GM06990 (cell line): ENCODE measurements around the gene GRIK4.

Experiments used
- DNase-seq: peaks from one replicate; pipeline ENCODE4 v3.0.0-alpha.2; 2011; ENCODE audit not compliant: insufficient read length; ENCODE audit errors: extremely low read depth
- H3K27me3 ChIP-seq: replicated peaks from 2 replicates; pipeline ENCODE4 v1.6.0; 2011; ENCODE audit warnings: low read length; ENCODE audit not compliant: control insufficient read depth, insufficient read depth
- H3K36me3 ChIP-seq: 2 replicates; pipeline ENCODE4 v1.5.1; 2011; ENCODE audit warnings: low read length; ENCODE audit not compliant: control insufficient read depth, insufficient read depth
- H3K4me3 ChIP-seq: replicated peaks from 2 replicates; pipeline ENCODE4 v1.5.1; 2011; ENCODE audit warnings: low read depth, mild to moderate bottlenecking, control low read depth, low read length
- TF ChIP-seq, protein P1 (sequence below): IDR thresholded peaks from 2 replicates; pipeline ENCODE4 v1.5.1; 2011; ENCODE audit warnings: low read length, control low read depth, mild to moderate bottlenecking, inconsistent platforms; ENCODE audit not compliant: insufficient read depth, poor library complexity, severe bottlenecking

The GRIK4 gene

GRCh38 chr11:120858740-120859139, 347.2 kb downstream of the GRIK4 start:
- no peak for DNase-seq
- TF ChIP-seq, protein P1, sequence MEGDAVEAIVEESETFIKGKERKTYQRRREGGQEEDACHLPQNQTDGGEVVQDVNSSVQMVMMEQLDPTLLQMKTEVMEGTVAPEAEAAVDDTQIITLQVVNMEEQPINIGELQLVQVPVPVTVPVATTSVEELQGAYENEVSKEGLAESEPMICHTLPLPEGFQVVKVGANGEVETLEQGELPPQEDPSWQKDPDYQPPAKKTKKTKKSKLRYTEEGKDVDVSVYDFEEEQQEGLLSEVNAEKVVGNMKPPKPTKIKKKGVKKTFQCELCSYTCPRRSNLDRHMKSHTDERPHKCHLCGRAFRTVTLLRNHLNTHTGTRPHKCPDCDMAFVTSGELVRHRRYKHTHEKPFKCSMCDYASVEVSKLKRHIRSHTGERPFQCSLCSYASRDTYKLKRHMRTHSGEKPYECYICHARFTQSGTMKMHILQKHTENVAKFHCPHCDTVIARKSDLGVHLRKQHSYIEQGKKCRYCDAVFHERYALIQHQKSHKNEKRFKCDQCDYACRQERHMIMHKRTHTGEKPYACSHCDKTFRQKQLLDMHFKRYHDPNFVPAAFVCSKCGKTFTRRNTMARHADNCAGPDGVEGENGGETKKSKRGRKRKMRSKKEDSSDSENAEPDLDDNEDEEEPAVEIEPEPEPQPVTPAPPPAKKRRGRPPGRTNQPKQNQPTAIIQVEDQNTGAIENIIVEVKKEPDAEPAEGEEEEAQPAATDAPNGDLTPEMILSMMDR: no peak

DNA sequence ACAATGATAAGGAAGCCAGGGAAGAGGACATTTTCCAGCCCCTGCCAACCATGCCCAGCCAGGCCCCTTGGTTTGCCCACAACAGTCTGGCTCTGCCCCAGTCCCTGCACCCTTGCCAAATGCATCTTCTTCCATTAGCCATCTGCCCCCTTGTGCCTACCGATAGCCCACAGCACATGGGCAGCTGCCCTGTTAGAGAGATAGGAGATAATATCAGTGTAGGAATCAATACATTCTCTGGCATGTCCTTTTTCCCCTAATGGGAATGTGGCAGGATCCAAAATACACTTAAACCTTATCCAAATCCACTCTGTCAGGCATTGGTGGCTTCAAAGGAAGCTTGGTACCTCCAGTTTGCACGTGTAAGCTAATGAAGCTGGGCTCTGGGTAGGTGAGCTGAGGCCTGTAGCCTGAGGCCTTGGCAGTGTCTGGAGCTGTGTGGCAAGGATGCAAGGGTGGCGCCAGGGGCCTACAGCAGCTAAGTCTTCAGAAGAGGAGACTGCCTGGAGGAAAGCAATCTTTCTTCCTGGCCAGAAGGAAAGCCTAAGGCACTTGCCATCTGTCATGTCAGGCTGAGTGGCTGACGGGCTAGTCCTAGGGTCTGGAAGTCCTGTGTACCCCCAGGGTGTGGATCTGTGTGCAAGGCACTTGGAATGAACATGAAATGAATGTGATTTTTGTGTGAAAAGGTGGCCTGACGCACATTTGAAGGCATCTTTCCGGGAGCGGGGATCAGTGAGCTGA, 348.2 kb downstream of the GRIK4 start:
- H3K36me3 ChIP-seq: no peaks in the 10 kb centered on the region
- no peak overlapping the region for H3K4me3 ChIP-seq
- TF ChIP-seq, protein P1: no peak
- 0 out of 2 replicates have a peak, but pooled peaks cover 1% of the 10 kb centered on the region for H3K27me3 ChIP-seq
- no peak for DNase-seq

More at GRCh38 chr11:120858740-120859139, 347.2 kb downstream of the GRIK4 start:
- no peak overlapping the region for H3K4me3 ChIP-seq
- H3K36me3 ChIP-seq: no peaks in the 10 kb centered on the region
- 0 out of 2 replicates have a peak, but pooled peaks cover 1% of the 10 kb centered on the region for H3K27me3 ChIP-seq

GRCh38 chr11:120863359-120863758, 351.8 kb downstream of the GRIK4 start:
- no peaks in the 10 kb centered on the region for H3K36me3 ChIP-seq
- no peak for DNase-seq
- TF ChIP-seq, protein P1: no peak
- H3K4me3 ChIP-seq: no peak overlapping the region
- no peaks in the 10 kb centered on the region for H3K27me3 ChIP-seq

DNA sequence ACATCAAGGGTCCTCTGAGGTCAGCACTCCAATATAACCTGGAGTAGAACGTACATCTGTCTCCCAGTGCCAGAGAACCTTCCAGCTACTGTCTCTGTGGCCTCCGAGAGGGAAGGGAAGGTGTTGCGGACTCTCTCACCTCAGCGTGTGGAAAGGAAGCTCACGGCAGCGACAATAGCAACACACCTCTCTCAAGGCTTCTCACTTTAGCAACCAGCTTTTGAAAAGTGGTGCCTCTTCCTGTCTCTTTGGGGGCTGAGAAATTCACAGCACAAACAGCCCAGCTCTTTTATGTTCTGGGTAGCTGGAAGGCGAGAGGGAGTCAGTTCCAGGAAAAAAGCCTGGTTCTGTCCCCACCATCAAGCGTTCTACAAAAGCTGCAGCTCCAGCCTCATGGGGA, 355.5 kb downstream of the GRIK4 start:
- Histone ChIP-seq H3K4me3 (no peak overlapping the region), H3K36me3 (no peaks in the 10 kb centered on the region), H3K27me3 (no peaks in the 10 kb centered on the region; the same call in 1 of the 2 replicates)
- DNase-seq: no peak
- TF ChIP-seq, protein P1: no peak

DNA sequence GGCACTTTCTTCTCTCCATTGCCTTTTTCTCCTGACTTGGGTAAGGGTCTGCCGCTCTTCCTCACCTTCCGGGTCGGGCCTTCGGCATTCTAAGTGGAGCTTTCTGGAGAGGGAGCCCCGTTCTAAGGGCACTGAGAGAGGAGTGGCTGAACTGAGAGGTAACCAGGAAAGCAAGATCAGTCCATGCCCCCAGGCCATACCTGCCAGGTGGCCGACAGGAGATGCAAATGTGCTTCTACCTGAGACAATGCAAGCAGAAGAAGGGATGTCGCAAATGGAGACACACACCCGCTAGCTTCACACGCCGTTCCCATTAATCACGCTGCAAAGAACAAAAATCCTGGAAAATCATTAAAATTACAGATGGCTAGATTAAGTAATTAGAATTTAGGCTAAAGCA, 356.0 kb downstream of the GRIK4 start:
- no peaks in the 10 kb centered on the region; the same call in 1 of the 2 replicates for H3K27me3 ChIP-seq
- H3K4me3 ChIP-seq: no peak overlapping the region
- no peaks in the 10 kb centered on the region for H3K36me3 ChIP-seq
- TF ChIP-seq, protein P1: no peak
- no peak for DNase-seq
